ENCODE results near the gene ELOVL6. TPM values are rescaled to one million over a fixed set of nuclear protein-coding genes. Genes with fewer than 3 reads are reported as not detected.

Gene ELOVL6
- total RNA-seq, 1 experiment from 2014 or later: 2.2 TPM

GRCh38 chr4:110064295-110064694 is 134.1 kb downstream of the ELOVL6 start:
- Histone ChIP-seq H3K9ac (ENCODE audit: low read length) (no peak overlapping the region), H3K27ac (ENCODE audit: low read length) (no peak overlapping the region), H2AFZ (ENCODE audit: low read length) (no peak overlapping the region), H3K9me2 (replicated peaks; ENCODE audit: low read length) (no peaks in the 10 kb centered on the region), H3K4me3 (ENCODE audit: low read length) (no peak overlapping the region), H3K9me3 (ENCODE audit: low read length) (no peaks in the 10 kb centered on the region), H4K20me1 (ENCODE audit: low read length) (no peaks in the 10 kb centered on the region), H3K79me2 (ENCODE audit: low read length) (no peaks in the 10 kb centered on the region), H3F3A (ENCODE audit: low read length, unreplicated experiment) (no peaks in the 10 kb centered on the region), H3K27me3 (ENCODE audit: low read length) (no peaks in the 10 kb centered on the region), H3K36me3 (ENCODE audit: low read depth, low read length) (no peaks in the 10 kb centered on the region), H3K4me1 (ENCODE audit: insufficient read depth, low read length) (peaks cover 15% of the 10 kb centered on the region), H3K4me2 (ENCODE audit: low read length) (no peak overlapping the region)
- ATAC-seq (no peak), DNase-seq (no peak)
- no TSS peak for BruUV-seq (replicated peaks)
- TF ChIP-seq EZH2phosphoT487 (IDR thresholded peaks at IDR 0.05; ENCODE audit: borderline replicate concordance, low read length) (no peak), EZH2 (IDR thresholded peaks at IDR 0.05; ENCODE audit: low read length, unreplicated experiment) (no peak), CTCF (conservative IDR thresholded peaks at IDR 0.05; ENCODE audit: low read depth, low read length) (no peak)
- intact Hi-C loops (cut with micrococcal nuclease): no loop called here
- ChIA-PET POLR2A (ENCODE audit: unreplicated experiment) (no interaction called here), CTCF (no interaction called here)

- TF ChIP-seq CTCF (conservative IDR thresholded peaks at IDR 0.05; ENCODE audit: low read depth, low read length) (no peak), EZH2phosphoT487 (IDR thresholded peaks at IDR 0.05; ENCODE audit: borderline replicate concordance, low read length) (no peak), EZH2 (IDR thresholded peaks at IDR 0.05; ENCODE audit: low read length, unreplicated experiment) (no peak)
- no peaks in the 10 kb centered on the region for H3K79me2 ChIP-seq (ENCODE audit: low read length)
- H3K27ac ChIP-seq (ENCODE audit: low read length): no peak overlapping the region
- H3K4me1 ChIP-seq (ENCODE audit: insufficient read depth, low read length): peaks cover 27% of the 10 kb centered on the region
- H3K27me3 ChIP-seq (ENCODE audit: low read length): no peaks in the 10 kb centered on the region
- H3K9me2 ChIP-seq (replicated peaks; ENCODE audit: low read length): no peaks in the 10 kb centered on the region
- BruUV-seq (replicated peaks): no TSS peak
- DNase-seq (no peak), ATAC-seq (no peak)
- H3K36me3 ChIP-seq (ENCODE audit: low read depth, low read length): no peaks in the 10 kb centered on the region
- no peaks in the 10 kb centered on the region for H4K20me1 ChIP-seq (ENCODE audit: low read length)
- H2AFZ ChIP-seq (ENCODE audit: low read length): no peak overlapping the region
- ChIA-PET POLR2A (ENCODE audit: unreplicated experiment) (no interaction called here), CTCF (no interaction called here)
- no peak overlapping the region for H3K4me3 ChIP-seq (ENCODE audit: low read length)
- H3K9ac ChIP-seq (ENCODE audit: low read length): no peak overlapping the region
- H3F3A ChIP-seq (ENCODE audit: low read length, unreplicated experiment): no peaks in the 10 kb centered on the region
- intact Hi-C loops (cut with micrococcal nuclease): no loop called here
- no peak overlapping the region for H3K4me2 ChIP-seq (ENCODE audit: low read length)
- no peaks in the 10 kb centered on the region for H3K9me3 ChIP-seq (ENCODE audit: low read length)
Observed at GRCh38 chr4:110062166-110062565, 136.2 kb downstream of the ELOVL6 start.

GRCh38 chr4:110061076-110061475 is 137.3 kb downstream of the ELOVL6 start:
- no peak overlapping the region for H2AFZ ChIP-seq (ENCODE audit: low read length)
- no peaks in the 10 kb centered on the region for H4K20me1 ChIP-seq (ENCODE audit: low read length)
- no peaks in the 10 kb centered on the region for H3K27me3 ChIP-seq (ENCODE audit: low read length)
- intact Hi-C loops (cut with micrococcal nuclease): no loop called here
- H3K9ac ChIP-seq (ENCODE audit: low read length): no peak overlapping the region
- ChIA-PET POLR2A (ENCODE audit: unreplicated experiment) (no interaction called here), CTCF (no interaction called here)
- no peaks in the 10 kb centered on the region for H3K9me2 ChIP-seq (replicated peaks; ENCODE audit: low read length)
- no peak overlapping the region for H3K4me2 ChIP-seq (ENCODE audit: low read length)
- no peak for DNase-seq
- H3K36me3 ChIP-seq (ENCODE audit: low read depth, low read length): no peaks in the 10 kb centered on the region
- no peak overlapping the region for H3K4me3 ChIP-seq (ENCODE audit: low read length)
- TF ChIP-seq EZH2 (IDR thresholded peaks at IDR 0.05; ENCODE audit: low read length, unreplicated experiment): no peak
- TF ChIP-seq CTCF (conservative IDR thresholded peaks at IDR 0.05; ENCODE audit: low read depth, low read length): no peak
- TF ChIP-seq EZH2phosphoT487 (IDR thresholded peaks at IDR 0.05; ENCODE audit: borderline replicate concordance, low read length): no peak
- H3K79me2 ChIP-seq (ENCODE audit: low read length): no peaks in the 10 kb centered on the region
- H3K9me3 ChIP-seq (ENCODE audit: low read length): no peaks in the 10 kb centered on the region
- ATAC-seq: no peak
- no peak overlapping the region for H3K27ac ChIP-seq (ENCODE audit: low read length)
- BruUV-seq (replicated peaks): no TSS peak
- peaks cover 27% of the 10 kb centered on the region for H3K4me1 ChIP-seq (ENCODE audit: insufficient read depth, low read length)
- H3F3A ChIP-seq (ENCODE audit: low read length, unreplicated experiment): no peaks in the 10 kb centered on the region
